ENCODE results near the gene ST7.

Gene ST7

GRCh38 chr7:117048882-117049281, 95.6 kb downstream of the ST7 start:
- no peak overlapping the region for H3K27ac ChIP-seq
- no peaks in the 10 kb centered on the region for H3K36me3 ChIP-seq (ENCODE audit: insufficient read depth, low read length)
- H3K4me3 ChIP-seq, result no peak overlapping the region
- no peak for TF ChIP-seq POLR2AphosphoS5 (IDR thresholded peaks at IDR 0.05; ENCODE audit: borderline replicate concordance, low read depth, low read length)
- no peak for TF ChIP-seq EZH2 (IDR thresholded peaks at IDR 0.05)
- TF ChIP-seq FOXP2 (optimal IDR thresholded peaks at IDR 0.05; ENCODE audit: control extremely low read depth, extremely low read length, insufficient read depth), result no peak
- DNase-seq (ENCODE audit: low read depth, low spot score), result no peak
- no peaks in the 10 kb centered on the region for H3K9me3 ChIP-seq (ENCODE audit: low read depth, low read length)
- H3K9ac ChIP-seq (ENCODE audit: insufficient read length), result no peak overlapping the region

- no peak overlapping the region for H3K27ac ChIP-seq
- no peak overlapping the region for H3K4me3 ChIP-seq
- no peak overlapping the region for H3K9ac ChIP-seq (ENCODE audit: insufficient read length)
- DNase-seq (ENCODE audit: low read depth, low spot score), result no peak
- no peak for TF ChIP-seq POLR2AphosphoS5 (IDR thresholded peaks at IDR 0.05; ENCODE audit: borderline replicate concordance, low read depth, low read length)
- TF ChIP-seq FOXP2 (optimal IDR thresholded peaks at IDR 0.05; ENCODE audit: control extremely low read depth, extremely low read length, insufficient read depth), result no peak
- no peak for TF ChIP-seq EZH2 (IDR thresholded peaks at IDR 0.05)
- no peaks in the 10 kb centered on the region for H3K9me3 ChIP-seq (ENCODE audit: low read depth, low read length)
- no peaks in the 10 kb centered on the region for H3K36me3 ChIP-seq (ENCODE audit: insufficient read depth, low read length)
These were observed 98.5 kb downstream of the ST7 start for GRCh38 chr7:117051808-117052207.

DNA sequence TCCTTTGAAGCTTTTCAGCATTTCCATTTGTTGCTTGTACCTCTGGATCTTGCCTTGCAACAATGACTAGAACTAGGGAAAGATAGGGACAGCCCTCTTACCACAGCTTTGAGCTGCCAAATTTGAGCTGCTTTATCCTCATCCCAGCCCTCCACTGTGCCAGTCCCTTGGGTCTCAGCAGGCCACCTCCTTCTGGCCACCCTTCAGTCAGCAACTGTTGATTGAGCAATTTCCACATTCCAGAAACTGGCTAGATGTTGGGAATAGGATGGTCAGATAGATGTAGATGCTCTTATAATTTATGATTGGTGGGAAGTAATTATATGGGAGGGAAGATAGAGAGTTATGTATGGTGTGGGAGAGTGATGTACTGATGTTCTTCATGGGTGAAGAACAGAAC, 100.1 kb downstream of the ST7 start:
- no peak for DNase-seq (ENCODE audit: low read depth, low spot score)
- H3K4me3 ChIP-seq, result no peak overlapping the region
- TF ChIP-seq EZH2 (IDR thresholded peaks at IDR 0.05) (no peak), POLR2AphosphoS5 (IDR thresholded peaks at IDR 0.05; ENCODE audit: borderline replicate concordance, low read depth, low read length) (no peak), FOXP2 (optimal IDR thresholded peaks at IDR 0.05; ENCODE audit: control extremely low read depth, extremely low read length, insufficient read depth) (no peak)
- no peaks in the 10 kb centered on the region for H3K9me3 ChIP-seq (ENCODE audit: low read depth, low read length)
- H3K9ac ChIP-seq (ENCODE audit: insufficient read length), result no peak overlapping the region
- H3K27ac ChIP-seq, result no peak overlapping the region
- H3K36me3 ChIP-seq (ENCODE audit: insufficient read depth, low read length), result no peaks in the 10 kb centered on the region

DNA sequence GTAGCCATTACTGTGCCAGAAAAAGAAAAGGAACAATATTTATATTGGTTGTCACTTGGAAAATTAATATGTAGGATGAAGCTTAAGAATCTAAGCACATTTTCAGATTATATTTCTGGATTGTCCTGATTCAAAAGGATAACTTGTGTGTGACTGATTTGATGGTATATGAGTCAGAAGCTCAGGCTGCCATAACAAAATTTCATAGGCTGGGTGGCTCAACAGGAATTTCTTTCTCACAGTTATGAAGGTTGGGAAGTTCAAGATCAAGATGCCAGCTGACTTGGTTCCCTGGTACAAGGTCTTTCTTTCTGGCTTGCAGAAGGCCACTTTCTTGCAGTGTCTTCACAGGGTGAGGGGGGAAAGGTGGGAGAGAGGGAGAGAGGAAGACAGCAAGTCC, 108.5 kb downstream of the ST7 start:
- Histone ChIP-seq H3K9ac (ENCODE audit: insufficient read length) (no peak overlapping the region), H3K36me3 (ENCODE audit: insufficient read depth, low read length) (no peaks in the 10 kb centered on the region), H3K27ac (no peak overlapping the region), H3K4me3 (no peak overlapping the region), H3K9me3 (ENCODE audit: low read depth, low read length) (no peaks in the 10 kb centered on the region)
- TF ChIP-seq EZH2 (IDR thresholded peaks at IDR 0.05) (no peak), POLR2AphosphoS5 (IDR thresholded peaks at IDR 0.05; ENCODE audit: borderline replicate concordance, low read depth, low read length) (no peak), FOXP2 (optimal IDR thresholded peaks at IDR 0.05; ENCODE audit: control extremely low read depth, extremely low read length, insufficient read depth) (no peak)
- no peak for DNase-seq (ENCODE audit: low read depth, low spot score)

DNA sequence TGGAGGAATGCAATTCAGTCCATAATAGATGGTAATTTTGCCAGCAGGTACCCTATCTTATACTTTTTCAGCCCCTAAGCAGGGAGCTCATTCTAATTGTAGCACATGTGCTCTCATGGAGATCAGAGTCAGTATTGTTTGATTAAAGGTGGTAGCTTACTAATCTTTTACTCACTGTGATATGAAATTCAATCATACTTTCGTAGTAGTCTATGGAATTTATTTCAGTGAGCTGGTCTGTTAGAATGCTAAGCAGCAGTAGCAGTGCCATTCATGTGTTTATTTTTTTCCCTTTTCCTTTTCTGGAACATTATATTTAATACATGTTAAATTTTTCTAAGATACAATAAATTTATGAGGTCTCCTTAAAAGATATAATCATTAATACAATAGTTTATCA, 109.0 kb downstream of the ST7 start:
- Histone ChIP-seq H3K36me3 (ENCODE audit: insufficient read depth, low read length) (no peaks in the 10 kb centered on the region), H3K27ac (no peak overlapping the region), H3K9me3 (ENCODE audit: low read depth, low read length) (no peaks in the 10 kb centered on the region), H3K9ac (ENCODE audit: insufficient read length) (no peak overlapping the region), H3K4me3 (no peak overlapping the region)
- DNase-seq (ENCODE audit: low read depth, low spot score), result no peak
- TF ChIP-seq POLR2AphosphoS5 (IDR thresholded peaks at IDR 0.05; ENCODE audit: borderline replicate concordance, low read depth, low read length) (no peak), FOXP2 (optimal IDR thresholded peaks at IDR 0.05; ENCODE audit: control extremely low read depth, extremely low read length, insufficient read depth) (no peak), EZH2 (IDR thresholded peaks at IDR 0.05) (no peak)

DNA sequence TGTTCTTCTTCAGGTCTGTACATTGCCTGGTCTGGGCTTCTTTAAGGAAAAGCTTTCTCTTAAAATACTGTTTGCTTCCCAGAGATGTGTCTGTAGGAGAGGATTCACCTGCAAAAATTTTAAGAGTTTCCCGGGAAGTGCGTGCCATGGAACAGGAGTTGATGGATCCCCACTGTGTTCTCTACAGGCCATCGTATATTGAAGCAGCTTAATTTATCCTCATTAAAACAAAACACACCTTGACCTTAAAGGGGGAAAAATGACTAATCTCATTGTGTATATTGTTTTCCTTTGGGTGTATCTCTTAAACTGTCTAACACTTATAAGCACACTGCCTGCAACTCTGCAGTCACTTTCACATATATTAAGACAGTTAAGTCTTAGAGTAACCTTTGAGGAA, 111.4 kb downstream of the ST7 start:
- DNase-seq (ENCODE audit: low read depth, low spot score), result no peak
- Histone ChIP-seq H3K27ac (no peak overlapping the region), H3K9ac (ENCODE audit: insufficient read length) (no peak overlapping the region), H3K9me3 (ENCODE audit: low read depth, low read length) (no peaks in the 10 kb centered on the region), H3K4me3 (no peak overlapping the region), H3K36me3 (ENCODE audit: insufficient read depth, low read length) (no peaks in the 10 kb centered on the region)
- TF ChIP-seq FOXP2 (optimal IDR thresholded peaks at IDR 0.05; ENCODE audit: control extremely low read depth, extremely low read length, insufficient read depth) (no peak), POLR2AphosphoS5 (IDR thresholded peaks at IDR 0.05; ENCODE audit: borderline replicate concordance, low read depth, low read length) (no peak), EZH2 (IDR thresholded peaks at IDR 0.05) (no peak)

DNA sequence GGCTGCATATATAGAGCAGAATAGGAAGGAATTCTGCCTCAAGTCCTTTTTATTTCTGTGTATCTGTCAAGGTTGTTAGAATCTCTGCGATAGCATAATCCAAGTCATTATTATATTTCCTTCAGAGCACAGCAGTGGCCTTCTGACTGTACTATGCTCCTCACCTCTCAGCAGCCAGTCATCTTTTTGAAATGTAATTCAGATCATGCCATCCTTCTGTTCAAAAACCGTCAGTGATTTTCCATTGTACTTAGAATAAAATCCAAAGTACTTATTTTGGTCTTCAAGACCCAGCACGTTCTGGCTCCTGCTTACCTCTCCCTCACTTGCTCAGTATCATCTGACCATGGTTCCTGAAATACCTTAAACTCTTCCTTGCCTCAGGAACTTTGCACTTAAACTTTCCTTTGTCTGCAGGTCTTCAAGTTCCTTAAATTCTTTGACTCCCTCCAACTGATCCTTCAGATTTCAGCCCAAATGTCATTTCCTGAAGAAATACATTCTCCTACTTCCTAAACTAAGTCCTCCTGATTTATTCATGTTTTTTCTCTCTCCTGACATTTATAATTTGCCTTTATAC, 112.4 kb downstream of the ST7 start:
- no peak overlapping the region for H3K9ac ChIP-seq (ENCODE audit: insufficient read length)
- H3K9me3 ChIP-seq (ENCODE audit: low read depth, low read length), result no peaks in the 10 kb centered on the region
- no peaks in the 10 kb centered on the region for H3K36me3 ChIP-seq (ENCODE audit: insufficient read depth, low read length)
- no peak for DNase-seq (ENCODE audit: low read depth, low spot score)
- TF ChIP-seq FOXP2 (optimal IDR thresholded peaks at IDR 0.05; ENCODE audit: control extremely low read depth, extremely low read length, insufficient read depth) (no peak), EZH2 (IDR thresholded peaks at IDR 0.05) (no peak), POLR2AphosphoS5 (IDR thresholded peaks at IDR 0.05; ENCODE audit: borderline replicate concordance, low read depth, low read length) (no peak)
- 0 out of 2 replicates have a peak overlapping the region, but pooled peaks have one; percentile 64 for H3K27ac ChIP-seq
- H3K4me3 ChIP-seq, result no peak overlapping the region

- Histone ChIP-seq H3K27ac (peak overlapping the region; percentile 87), H3K36me3 (ENCODE audit: insufficient read depth, low read length) (no peaks in the 10 kb centered on the region), H3K4me3 (peak overlapping the region; percentile 34), H3K9me3 (ENCODE audit: low read depth, low read length) (no peaks in the 10 kb centered on the region), H3K9ac (ENCODE audit: insufficient read length) (no peak overlapping the region)
- TF ChIP-seq EZH2 (IDR thresholded peaks at IDR 0.05) (no peak), FOXP2 (optimal IDR thresholded peaks at IDR 0.05; ENCODE audit: control extremely low read depth, extremely low read length, insufficient read depth) (no peak), POLR2AphosphoS5 (IDR thresholded peaks at IDR 0.05; ENCODE audit: borderline replicate concordance, low read depth, low read length) (no peak; the same call in 1 of the 2 replicates)
- DNase-seq (ENCODE audit: low read depth, low spot score), result no peak
These were observed 113.4 kb downstream of the ST7 start for GRCh38 chr7:117066668-117067067.

DNA sequence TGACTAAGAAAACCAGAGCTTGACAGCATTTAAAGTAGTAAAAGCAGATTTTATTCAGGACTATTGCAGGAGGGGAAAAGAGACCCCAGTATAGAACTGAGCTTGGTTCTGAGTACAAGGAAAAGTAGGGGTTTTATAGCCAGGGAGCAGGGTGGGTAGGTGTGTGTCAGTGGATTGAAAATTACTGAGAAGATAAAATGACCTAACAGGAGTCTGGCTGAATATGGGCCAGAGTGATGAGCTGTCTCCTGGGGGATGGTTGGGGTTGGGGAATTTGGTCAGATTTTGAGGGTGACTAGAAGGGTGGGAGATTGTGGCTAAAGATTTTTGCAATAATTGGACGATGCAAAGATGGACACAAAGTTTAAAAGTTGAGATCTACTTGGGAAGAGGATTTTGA, 114.0 kb downstream of the ST7 start:
- Histone ChIP-seq H3K27ac (peak overlapping the region; percentile 87), H3K9me3 (ENCODE audit: low read depth, low read length) (no peaks in the 10 kb centered on the region), H3K36me3 (ENCODE audit: insufficient read depth, low read length) (no peaks in the 10 kb centered on the region), H3K4me3 (peak overlapping the region; percentile 34), H3K9ac (ENCODE audit: insufficient read length) (no peak overlapping the region)
- DNase-seq (ENCODE audit: low read depth, low spot score), result no peak
- no peak for TF ChIP-seq EZH2 (IDR thresholded peaks at IDR 0.05)
- TF ChIP-seq FOXP2 (optimal IDR thresholded peaks at IDR 0.05; ENCODE audit: control extremely low read depth, extremely low read length, insufficient read depth), result no peak
- no peak for TF ChIP-seq POLR2AphosphoS5 (IDR thresholded peaks at IDR 0.05; ENCODE audit: borderline replicate concordance, low read depth, low read length)

Data from SK-N-MC (cell line).